ENCODE data around the gene REX1BD.
A peak's percentile ranks its signal among the peaks of the same experiment; 100 is the strongest.

The REX1BD gene

DNA sequence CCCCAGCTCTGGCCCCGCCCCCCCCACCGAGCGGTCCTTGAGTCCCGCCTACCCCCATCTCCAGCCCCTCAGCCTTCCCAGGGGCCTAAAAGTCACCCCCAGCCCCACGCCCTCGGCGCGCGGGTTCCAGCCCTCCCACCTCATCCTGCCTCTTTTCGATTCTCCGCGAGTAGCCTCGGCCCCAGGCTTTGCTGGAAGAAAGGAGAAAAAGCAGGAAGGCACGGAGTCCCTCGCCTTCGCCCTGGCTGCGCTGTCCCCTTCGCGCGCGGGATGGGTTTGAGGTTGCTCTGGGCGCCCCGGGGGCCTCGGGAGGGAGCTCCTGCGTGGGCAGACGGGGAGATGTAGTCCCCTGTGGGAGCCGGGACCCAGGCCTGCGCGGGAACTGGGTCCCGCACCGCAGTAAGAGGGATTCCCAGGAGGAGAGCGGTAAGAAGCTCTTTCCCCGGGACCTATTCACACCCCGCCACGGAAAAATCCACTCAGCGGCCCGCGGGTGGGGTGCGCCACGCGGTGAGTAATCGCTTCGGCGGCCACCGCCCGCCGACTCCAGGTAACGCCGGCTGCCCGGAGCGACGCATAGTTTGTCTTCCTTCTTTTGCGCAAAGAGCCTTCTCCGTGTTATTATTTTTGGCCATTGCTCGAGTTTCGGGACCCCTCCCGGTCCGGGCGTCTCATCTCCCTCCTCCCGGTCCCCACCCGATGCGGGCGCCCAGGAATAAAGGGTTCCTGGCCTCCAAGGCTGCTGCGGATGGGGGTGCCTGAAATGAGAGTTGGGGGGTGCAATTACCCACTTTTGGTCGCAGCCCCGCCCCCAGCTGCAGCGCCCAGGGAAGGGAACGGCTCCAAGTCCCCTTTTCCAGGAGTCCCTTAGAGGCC is 18.9 kb downstream of the REX1BD start:
- Mint-ChIP-seq H3K36me3 (ENCODE audit: low read depth) (no peaks in the 10 kb centered on the region), H3K4me1 (peaks cover 25% of the 10 kb centered on the region), H3K27ac (no peak overlapping the region), H3K27me3 (ENCODE audit: low read depth) (peaks cover 85% of the 10 kb centered on the region), H3K4me3 (peak overlapping the region in 2 of 3 experiments; percentile 30 to 65), H3K9me3 (no peaks in the 10 kb centered on the region)
- TF ChIP-seq, protein P1, sequence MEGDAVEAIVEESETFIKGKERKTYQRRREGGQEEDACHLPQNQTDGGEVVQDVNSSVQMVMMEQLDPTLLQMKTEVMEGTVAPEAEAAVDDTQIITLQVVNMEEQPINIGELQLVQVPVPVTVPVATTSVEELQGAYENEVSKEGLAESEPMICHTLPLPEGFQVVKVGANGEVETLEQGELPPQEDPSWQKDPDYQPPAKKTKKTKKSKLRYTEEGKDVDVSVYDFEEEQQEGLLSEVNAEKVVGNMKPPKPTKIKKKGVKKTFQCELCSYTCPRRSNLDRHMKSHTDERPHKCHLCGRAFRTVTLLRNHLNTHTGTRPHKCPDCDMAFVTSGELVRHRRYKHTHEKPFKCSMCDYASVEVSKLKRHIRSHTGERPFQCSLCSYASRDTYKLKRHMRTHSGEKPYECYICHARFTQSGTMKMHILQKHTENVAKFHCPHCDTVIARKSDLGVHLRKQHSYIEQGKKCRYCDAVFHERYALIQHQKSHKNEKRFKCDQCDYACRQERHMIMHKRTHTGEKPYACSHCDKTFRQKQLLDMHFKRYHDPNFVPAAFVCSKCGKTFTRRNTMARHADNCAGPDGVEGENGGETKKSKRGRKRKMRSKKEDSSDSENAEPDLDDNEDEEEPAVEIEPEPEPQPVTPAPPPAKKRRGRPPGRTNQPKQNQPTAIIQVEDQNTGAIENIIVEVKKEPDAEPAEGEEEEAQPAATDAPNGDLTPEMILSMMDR (IDR thresholded peaks at IDR 0.05; ENCODE audit: unreplicated experiment in 3 of 3): no peak

DNA sequence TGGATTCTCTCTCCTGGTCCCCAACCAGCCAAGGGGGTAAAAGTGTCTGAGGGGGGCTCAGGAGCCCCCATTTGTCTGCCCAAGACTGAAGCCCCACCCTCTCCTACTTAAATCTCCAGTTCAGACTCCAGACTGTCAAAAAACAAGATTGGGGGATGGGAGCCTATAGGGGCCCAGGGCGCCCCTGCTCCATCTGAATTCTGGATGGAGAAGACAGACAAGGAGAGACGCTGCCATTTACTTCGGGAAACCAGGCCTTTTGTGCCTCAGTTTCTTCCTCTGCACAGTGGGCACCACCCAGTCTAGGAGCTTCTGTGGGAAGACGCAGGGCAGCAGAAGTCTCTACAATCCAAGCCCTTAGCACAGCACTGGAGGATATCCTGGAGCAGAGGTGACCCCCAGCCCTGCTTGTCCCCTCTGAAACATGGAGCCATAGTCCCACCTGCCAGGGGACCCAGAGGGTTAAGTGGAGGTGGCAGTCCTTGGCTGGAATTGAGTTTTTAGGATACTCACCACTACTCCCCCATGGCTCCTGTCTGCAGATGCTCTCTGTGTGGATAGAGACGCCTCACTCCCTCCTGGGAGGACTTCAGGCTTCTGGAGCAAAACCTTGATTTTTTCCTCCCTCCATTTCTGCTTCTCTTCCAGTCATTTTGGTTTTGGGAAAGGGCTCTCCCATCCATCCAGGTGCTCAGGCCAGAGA is 19.7 kb downstream of the REX1BD start:
- Mint-ChIP-seq H3K27ac (no peak overlapping the region), H3K4me1 (peaks cover 20% of the 10 kb centered on the region), H3K4me3 (peak overlapping the region; percentile 46 to 69 (median 65)), H3K9me3 (no peaks in the 10 kb centered on the region), H3K27me3 (ENCODE audit: low read depth) (peaks cover 83% of the 10 kb centered on the region), H3K36me3 (ENCODE audit: low read depth) (no peaks in the 10 kb centered on the region)
- TF ChIP-seq, protein P1 (IDR thresholded peaks at IDR 0.05; ENCODE audit: unreplicated experiment in 3 of 3): no peak

DNA sequence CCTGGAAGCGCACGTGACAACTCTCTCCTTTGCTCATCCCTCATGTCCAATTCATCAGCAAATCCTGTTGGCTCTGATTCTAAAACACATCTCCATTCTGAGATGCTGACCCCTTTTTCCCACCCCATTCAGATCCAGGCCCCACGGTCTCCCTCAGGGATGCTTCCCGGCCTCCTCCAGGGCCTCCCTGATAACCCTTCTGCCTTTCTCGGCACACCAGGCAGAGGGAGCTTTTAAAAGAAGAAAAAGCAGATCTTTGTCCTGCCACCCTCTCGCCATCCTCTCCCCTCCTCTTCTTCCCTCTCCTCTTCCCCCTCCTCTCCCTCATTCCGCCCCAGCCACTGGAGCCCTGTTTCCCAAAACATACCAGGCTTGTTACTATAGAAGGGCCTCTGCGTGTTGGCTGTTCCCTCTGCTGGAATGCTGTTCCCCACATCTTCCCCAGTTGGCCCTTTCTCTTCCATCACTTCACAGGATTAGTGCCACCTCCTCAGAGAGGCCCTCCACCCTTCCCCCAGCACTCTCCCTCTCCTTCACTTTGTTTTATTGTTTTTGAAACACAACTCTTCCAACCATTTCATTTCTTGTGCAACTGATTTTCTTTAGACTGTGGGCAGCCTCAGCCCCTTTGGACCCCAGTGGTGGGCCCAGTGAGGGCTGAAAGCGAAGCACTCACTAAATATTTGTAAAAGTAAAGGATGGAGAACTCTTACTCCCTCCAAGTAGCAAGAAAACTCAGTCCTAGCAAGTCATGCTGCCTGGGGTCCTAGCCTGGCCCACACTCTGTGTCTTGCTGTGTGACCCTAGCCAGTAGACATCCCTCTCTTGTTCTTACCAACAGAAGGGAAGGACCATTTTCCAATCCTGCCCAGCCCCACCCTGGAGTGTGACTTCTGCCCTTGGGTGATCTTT is 20.5 kb downstream of the REX1BD start:
- Mint-ChIP-seq H3K27ac (no peak overlapping the region), H3K4me3 (peak overlapping the region; percentile 7 to 69 (median 46)), H3K4me1 (peaks cover 19% of the 10 kb centered on the region), H3K9me3 (no peaks in the 10 kb centered on the region), H3K27me3 (ENCODE audit: low read depth) (peaks cover 87% of the 10 kb centered on the region), H3K36me3 (ENCODE audit: low read depth) (no peaks in the 10 kb centered on the region)
- TF ChIP-seq, protein P1 (IDR thresholded peaks at IDR 0.05; ENCODE audit: unreplicated experiment in 3 of 3): no peak

DNA sequence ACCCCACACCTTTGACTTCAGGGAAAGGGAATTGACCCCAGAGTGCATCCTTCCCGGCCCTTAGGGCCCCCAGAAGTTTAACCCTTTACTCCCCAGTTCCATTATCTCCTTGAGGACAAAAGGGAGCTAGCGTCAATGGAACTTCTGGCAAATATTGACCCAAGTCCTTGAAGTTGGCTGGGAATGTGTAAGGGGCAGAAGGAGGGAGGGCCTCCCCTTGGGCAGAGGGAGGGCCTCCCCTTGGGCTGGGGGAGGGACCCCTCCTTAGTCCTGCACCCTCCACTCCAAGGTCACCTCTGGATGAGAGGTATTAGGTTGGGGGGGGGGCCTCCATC is 21.1 kb downstream of the REX1BD start:
- H3K36me3 Mint-ChIP-seq (ENCODE audit: low read depth): no peaks in the 10 kb centered on the region
- peaks cover 87% of the 10 kb centered on the region for H3K27me3 Mint-ChIP-seq (ENCODE audit: low read depth)
- H3K4me1 Mint-ChIP-seq: peaks cover 19% of the 10 kb centered on the region
- H3K4me3 Mint-ChIP-seq: peak overlapping the region in 1 of 3 experiments; percentile 30
- H3K9me3 Mint-ChIP-seq: no peaks in the 10 kb centered on the region
- TF ChIP-seq, protein P1 (IDR thresholded peaks at IDR 0.05; ENCODE audit: unreplicated experiment in 3 of 3): no peak
- no peak overlapping the region for H3K27ac Mint-ChIP-seq

DNA sequence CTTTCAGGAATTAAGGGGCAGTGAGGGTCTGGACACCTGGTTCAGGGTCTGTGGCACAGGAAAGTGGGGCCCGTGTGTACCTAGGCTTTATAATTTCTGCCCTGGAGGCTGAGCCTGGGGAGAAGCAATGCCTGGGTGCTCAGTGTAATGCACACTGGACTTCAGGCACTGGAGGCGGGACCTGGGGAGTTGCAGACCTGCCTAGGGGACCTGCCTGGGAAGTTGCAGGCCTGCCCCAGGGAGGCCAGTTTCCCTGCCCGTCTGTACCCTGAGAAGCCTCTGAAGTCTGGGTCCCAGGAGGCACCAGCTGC is 21.6 kb downstream of the REX1BD start:
- Mint-ChIP-seq H3K9me3 (no peaks in the 10 kb centered on the region), H3K36me3 (ENCODE audit: low read depth) (no peaks in the 10 kb centered on the region), H3K27ac (no peak overlapping the region), H3K27me3 (ENCODE audit: low read depth) (peaks cover 87% of the 10 kb centered on the region), H3K4me3 (no peak overlapping the region), H3K4me1 (peaks cover 17% of the 10 kb centered on the region)
- TF ChIP-seq, protein P1 (IDR thresholded peaks at IDR 0.05; ENCODE audit: unreplicated experiment in 3 of 3): no peak

Data from nephron (organoid).